Diencephalon (tissue), 1 donor: ENCODE data around the gene OR10H1. TPM values are rescaled to one million over a fixed set of nuclear protein-coding genes. Genes with fewer than 3 reads are reported as not detected.

Experiments
- total RNA-seq: library from RNA; depleted of rRNA; stranded (reverse); fragments of >200 nt; gene quantifications from one replicate; pipeline ENCODE4 v1.2.3, GENCODE V29; 2014

OR10H1 gene
- total RNA-seq, result not detected

GRCh38 chr19:15815306-15815705, at the start of gene OR10H1:
TSS of gene OR10H1 (minus strand) at chr19:15815664. CDS start at chr19:15808037, 7,627 bp downstream.

GRCh38 chr19:15787611-15788155, 27.8 kb downstream of the OR10H1 start, which contains the start of gene OR10H5:
TSS of gene OR10H5 (plus strand) at chr19:15787661. CDS start at chr19:15794049, 6,388 bp downstream.

Other genes starting within 250 kb of the OR10H1 start
- not detected for gene CYP4F8, start 200.4 kb downstream of the OR10H1 start, total RNA-seq
- gene CYP4F3, start 174.8 kb downstream of the OR10H1 start, total RNA-seq, result 0.23 TPM
- 0.69 TPM for gene CYP4F12, start 142.6 kb downstream of the OR10H1 start, total RNA-seq
- gene OR10H2, start 87.6 kb downstream of the OR10H1 start, total RNA-seq, result not detected
- gene OR10H3, start 77.7 kb downstream of the OR10H1 start, total RNA-seq, result not detected
- not detected for gene OR10H5, start 28.0 kb downstream of the OR10H1 start, total RNA-seq
- not detected for gene CYP4F2, start 82.4 kb upstream of the OR10H1 start, total RNA-seq
- 0.23 TPM for gene CYP4F11, start 118.9 kb upstream of the OR10H1 start, total RNA-seq
- not detected for gene OR10H4, start 133.3 kb upstream of the OR10H1 start, total RNA-seq